HG02763 (cell line): ENCODE measurements around the gene ADCY2.

ENCODE experiments used
- ATAC-seq: cut with Tn5 transposase; IDR thresholded peaks from one replicate; pipeline ENCODE4 v1.9.1; 2021; ENCODE audit warnings: mild to moderate bottlenecking, moderate library complexity; ENCODE audit not compliant: unreplicated experiment

Gene ADCY2

GRCh38 chr5:7653046-7653445 is 257.1 kb downstream of the ADCY2 start:
- ATAC-seq, result no peak

- no peak for ATAC-seq
These were observed 261.2 kb downstream of the ADCY2 start for GRCh38 chr5:7657153-7657552.

- ATAC-seq, result no peak
These were observed 263.5 kb downstream of the ADCY2 start for GRCh38 chr5:7659420-7659819.

- no peak for ATAC-seq
These were observed 266.4 kb downstream of the ADCY2 start for GRCh38 chr5:7662289-7662688.

- no peak for ATAC-seq
These were observed 267.9 kb downstream of the ADCY2 start for GRCh38 chr5:7663808-7664207.

GRCh38 chr5:7664208-7664607 is 268.3 kb downstream of the ADCY2 start:
- ATAC-seq, result no peak

GRCh38 chr5:7667216-7667767 is 271.4 kb downstream of the ADCY2 start:
- no peak for ATAC-seq

- no peak for ATAC-seq
These were observed 272.2 kb downstream of the ADCY2 start for GRCh38 chr5:7668161-7668560.

GRCh38 chr5:7668627-7669026 is 272.7 kb downstream of the ADCY2 start:
- ATAC-seq, result no peak

- no peak for ATAC-seq
These were observed 275.5 kb downstream of the ADCY2 start for GRCh38 chr5:7671381-7671993.

- ATAC-seq, result no peak
These were observed 277.7 kb downstream of the ADCY2 start for GRCh38 chr5:7673658-7674057.

GRCh38 chr5:7676455-7676854 is 280.5 kb downstream of the ADCY2 start:
- ATAC-seq, result no peak

- no peak for ATAC-seq
These were observed 282.1 kb downstream of the ADCY2 start for GRCh38 chr5:7678030-7678429.

GRCh38 chr5:7679663-7680062 is 283.7 kb downstream of the ADCY2 start:
- no peak for ATAC-seq

- ATAC-seq, result no peak
These were observed 284.3 kb downstream of the ADCY2 start for GRCh38 chr5:7680260-7680659.

GRCh38 chr5:7682379-7682778 is 286.4 kb downstream of the ADCY2 start:
- no peak for ATAC-seq

- ATAC-seq, result no peak
These were observed 287.8 kb downstream of the ADCY2 start for GRCh38 chr5:7683753-7684152.

- ATAC-seq, result no peak
These were observed 288.9 kb downstream of the ADCY2 start for GRCh38 chr5:7684826-7685225.

GRCh38 chr5:7686794-7687193 is 290.9 kb downstream of the ADCY2 start:
- no peak for ATAC-seq

- no peak for ATAC-seq
These were observed 294.6 kb downstream of the ADCY2 start for GRCh38 chr5:7690557-7690956.

- no peak for ATAC-seq
These were observed 309.3 kb downstream of the ADCY2 start for GRCh38 chr5:7705261-7705660.

- ATAC-seq, result no peak
These were observed 309.8 kb downstream of the ADCY2 start for GRCh38 chr5:7705736-7706135.

- no peak for ATAC-seq
These were observed 310.3 kb downstream of the ADCY2 start for GRCh38 chr5:7706256-7706655.
